Activated T-cell treated with anti-CD3 and anti-CD28 coated beads for 4 hours (primary cell): ENCODE results near the gene NDST3.
"Not testable (repeated sequence)": the region's sequence is repeated elsewhere in the genome, so short reads cannot be mapped to it uniquely, and the experiment has no call there.

Experiments used
- DNase-seq: peaks from one replicate; pipeline ENCODE4 v3.0.0-alpha.2; 2020

Gene NDST3

GRCh38 chr4:118278473-118279274, 244.4 kb downstream of the NDST3 start:
- DNase-seq = peak; percentile 99

GRCh38 chr4:118279328-118279727, 245.0 kb downstream of the NDST3 start:
- DNase-seq = no peak

- DNase-seq = no peak
Measured at GRCh38 chr4:118279920-118280432, 245.7 kb downstream of the NDST3 start.

- peak; percentile 30 for DNase-seq
Measured at GRCh38 chr4:118280501-118281218, 246.4 kb downstream of the NDST3 start.

GRCh38 chr4:118281611-118282442, 247.5 kb downstream of the NDST3 start:
- no peak for DNase-seq

- DNase-seq = no peak
Measured at GRCh38 chr4:118282692-118283091, 248.4 kb downstream of the NDST3 start.

GRCh38 chr4:118284169-118284568, 249.9 kb downstream of the NDST3 start:
- no peak for DNase-seq

GRCh38 chr4:118285931-118286330, 251.6 kb downstream of the NDST3 start:
- DNase-seq = no peak

GRCh38 chr4:118286685-118287084, 252.4 kb downstream of the NDST3 start:
- DNase-seq = no peak

GRCh38 chr4:118287711-118288451, 253.6 kb downstream of the NDST3 start:
- no peak for DNase-seq

GRCh38 chr4:118289794-118290193, 255.5 kb downstream of the NDST3 start:
- no peak for DNase-seq

GRCh38 chr4:118290951-118291350, 256.7 kb downstream of the NDST3 start:
- no peak for DNase-seq

- no peak for DNase-seq
Measured at GRCh38 chr4:118296729-118297128, 262.4 kb downstream of the NDST3 start.

GRCh38 chr4:118299619-118300018, 265.3 kb downstream of the NDST3 start:
- DNase-seq = not testable (repeated sequence)

GRCh38 chr4:118307643-118308042, 273.4 kb downstream of the NDST3 start:
- DNase-seq = no peak
